Skeletal muscle satellite cell (primary cell): ENCODE data around the gene ELMO1.

ENCODE experiments used
- H3K27me3 ChIP-seq: 2 replicates; pipeline ENCODE4 v1.7.0; 2013; ENCODE audit warnings: low read length; ENCODE audit not compliant: control insufficient read depth, insufficient read depth
- H3K36me3 ChIP-seq: 2 replicates; pipeline ENCODE4 v1.7.0; 2013; ENCODE audit warnings: mild to moderate bottlenecking, control low read depth, low read length; ENCODE audit not compliant: insufficient read depth
- H3K4me1 ChIP-seq: 2 replicates; pipeline ENCODE4 v1.7.0; 2013; ENCODE audit warnings: low read length; ENCODE audit not compliant: control insufficient read depth, insufficient read depth
- H3K4me2 ChIP-seq: 2 replicates; pipeline ENCODE4 v1.7.0; 2013; ENCODE audit warnings: mild to moderate bottlenecking, low read length
- H3K4me3 ChIP-seq: 2 replicates; pipeline ENCODE4 v1.7.0; 2013; ENCODE audit warnings: low read length
- H3K9ac ChIP-seq: 2 replicates; pipeline ENCODE4 v1.7.0; 2013; ENCODE audit warnings: mild to moderate bottlenecking, low read depth, low read length, moderate library complexity
- H3K9me3 ChIP-seq: replicated peaks from 2 replicates; pipeline ENCODE4 v1.7.0; 2013; ENCODE audit warnings: mild to moderate bottlenecking, control low read depth, low read length

ELMO1 gene

GRCh38 chr7:36999626-37000485 lies 448.8 kb downstream of the ELMO1 start:
- Histone ChIP-seq H3K36me3 (no peaks in the 10 kb centered on the region), H3K4me3 (no peak overlapping the region), H3K9ac (no peak overlapping the region)

GRCh38 chr7:36995776-36996175 lies 452.9 kb downstream of the ELMO1 start:
- no peak overlapping the region for H3K4me2 ChIP-seq
- no peaks in the 10 kb centered on the region for H3K9me3 ChIP-seq
- H3K4me1 ChIP-seq = no peaks in the 10 kb centered on the region
- H3K9ac ChIP-seq = no peak overlapping the region
- H3K36me3 ChIP-seq = no peaks in the 10 kb centered on the region
- H3K4me3 ChIP-seq = no peak overlapping the region
- peaks cover 17% of the 10 kb centered on the region for H3K27me3 ChIP-seq

More at GRCh38 chr7:36999626-37000485, 448.8 kb downstream of the ELMO1 start:
- Histone ChIP-seq H3K4me1 (no peaks in the 10 kb centered on the region), H3K4me2 (peak overlapping the region; percentile 5), H3K9me3 (no peaks in the 10 kb centered on the region), H3K27me3 (peaks cover 17% of the 10 kb centered on the region)

- Histone ChIP-seq H3K4me2 (no peak overlapping the region), H3K36me3 (no peaks in the 10 kb centered on the region)
Measured at GRCh38 chr7:36994456-36995112, 454.1 kb downstream of the ELMO1 start.

GRCh38 chr7:36986948-36987724 lies 461.5 kb downstream of the ELMO1 start:
- Histone ChIP-seq H3K4me1 (no peaks in the 10 kb centered on the region), H3K4me3 (no peak overlapping the region), H3K9me3 (no peaks in the 10 kb centered on the region), H3K27me3 (peaks cover 46% of the 10 kb centered on the region), H3K9ac (no peak overlapping the region), H3K36me3 (no peaks in the 10 kb centered on the region), H3K4me2 (no peak overlapping the region)

More at GRCh38 chr7:36994456-36995112, 454.1 kb downstream of the ELMO1 start:
- Histone ChIP-seq H3K9me3 (no peaks in the 10 kb centered on the region), H3K4me1 (no peaks in the 10 kb centered on the region), H3K9ac (no peak overlapping the region), H3K4me3 (no peak overlapping the region), H3K27me3 (peaks cover 14% of the 10 kb centered on the region)

- Histone ChIP-seq H3K9me3 (no peaks in the 10 kb centered on the region), H3K36me3 (no peaks in the 10 kb centered on the region), H3K4me3 (no peak overlapping the region), H3K9ac (no peak overlapping the region), H3K27me3 (peaks cover 46% of the 10 kb centered on the region), H3K4me2 (no peak overlapping the region), H3K4me1 (no peaks in the 10 kb centered on the region)
Measured at GRCh38 chr7:36986511-36986933, 462.1 kb downstream of the ELMO1 start.

- H3K36me3 ChIP-seq = no peaks in the 10 kb centered on the region
- H3K27me3 ChIP-seq = peaks cover 46% of the 10 kb centered on the region
- H3K9me3 ChIP-seq = no peaks in the 10 kb centered on the region
- H3K4me1 ChIP-seq = no peaks in the 10 kb centered on the region
- no peak overlapping the region for H3K4me3 ChIP-seq
- H3K4me2 ChIP-seq = no peak overlapping the region
- H3K9ac ChIP-seq = no peak overlapping the region
Measured at GRCh38 chr7:36985866-36986400, 462.7 kb downstream of the ELMO1 start.

GRCh38 chr7:36985316-36985715 lies 463.3 kb downstream of the ELMO1 start:
- Histone ChIP-seq H3K9ac (no peak overlapping the region), H3K9me3 (no peaks in the 10 kb centered on the region), H3K4me1 (no peaks in the 10 kb centered on the region), H3K4me2 (no peak overlapping the region), H3K36me3 (no peaks in the 10 kb centered on the region), H3K4me3 (no peak overlapping the region), H3K27me3 (peaks cover 45% of the 10 kb centered on the region)

GRCh38 chr7:36984710-36985312 lies 463.9 kb downstream of the ELMO1 start:
- no peak overlapping the region for H3K4me2 ChIP-seq
- no peaks in the 10 kb centered on the region for H3K36me3 ChIP-seq
- no peak overlapping the region for H3K4me3 ChIP-seq
- peaks cover 46% of the 10 kb centered on the region for H3K27me3 ChIP-seq
- no peaks in the 10 kb centered on the region for H3K4me1 ChIP-seq
- H3K9me3 ChIP-seq = no peaks in the 10 kb centered on the region
- no peak overlapping the region for H3K9ac ChIP-seq

- H3K36me3 ChIP-seq = no peaks in the 10 kb centered on the region
- H3K4me3 ChIP-seq = no peak overlapping the region
- H3K4me2 ChIP-seq = no peak overlapping the region
- no peaks in the 10 kb centered on the region for H3K4me1 ChIP-seq
- H3K27me3 ChIP-seq = peaks cover 39% of the 10 kb centered on the region
- H3K9ac ChIP-seq = no peak overlapping the region
- no peaks in the 10 kb centered on the region for H3K9me3 ChIP-seq
Measured at GRCh38 chr7:36984041-36984521, 464.6 kb downstream of the ELMO1 start.

- H3K36me3 ChIP-seq = no peaks in the 10 kb centered on the region
- no peaks in the 10 kb centered on the region for H3K9me3 ChIP-seq
- peaks cover 32% of the 10 kb centered on the region for H3K27me3 ChIP-seq
- no peak overlapping the region for H3K4me2 ChIP-seq
- H3K4me1 ChIP-seq = no peaks in the 10 kb centered on the region
- no peak overlapping the region for H3K4me3 ChIP-seq
- no peak overlapping the region for H3K9ac ChIP-seq
Measured at GRCh38 chr7:36982766-36983165, 465.9 kb downstream of the ELMO1 start.
